Gastrocnemius medialis (tissue), 4 donors: ENCODE results near the gene PCCA. TPM values are rescaled to one million over a fixed set of nuclear protein-coding genes. Genes with fewer than 3 reads are reported as not detected.

Experiments
- ATAC-seq, 2 donors: fragments of 150-250 bp; one replicate each; pipeline ENCODE4 v1.9.1; 2016
- DNase-seq, 2 donors: peaks; one replicate each; pipeline ENCODE4 v3.0.0-alpha.2; 2019
- H3K27ac ChIP-seq, 4 donors: fragments of 200-600 bp; sonication (generic); 1 replicate in 1 of 4; 2 replicates in 3 of 4; pipeline ENCODE4 v1.5.1; 2016 to 2018; ENCODE audit warnings: mild to moderate bottlenecking in 2 of 4, moderate library complexity in 1 of 4
- H3K27me3 ChIP-seq, 3 donors: fragments of 200-600 bp; sonication (generic) in 2 of 3; 1 replicate in 1 of 3; 2 replicates in 2 of 3; pipeline versions ENCODE4 v1.5.1 to v1.6.0; 2016 to 2019; ENCODE audit warnings: mild to moderate bottlenecking in 1 of 3, moderate library complexity in 1 of 3
- H3K36me3 ChIP-seq, 2 donors: fragments of 200-600 bp; sonication (generic) in 1 of 2; one replicate each; pipeline ENCODE4 v1.5.1; 2017 to 2018
- H3K4me1 ChIP-seq, 2 donors: fragments of 200-600 bp; sonication (generic) in 1 of 2; one replicate each; pipeline ENCODE4 v1.5.1; 2016 to 2017; ENCODE audit warnings: mild to moderate bottlenecking in 2 of 2
- H3K4me3 ChIP-seq, 4 donors: fragments of 200-600 bp; sonication (generic) in 3 of 4; 1 replicate in 1 of 4; 2 replicates in 3 of 4; pipeline ENCODE4 v1.5.1; 2016 to 2019; ENCODE audit warnings: mild to moderate bottlenecking in 2 of 4
- H3K9me3 ChIP-seq, 3 donors: fragments of 200-600 bp; sonication (generic) in 2 of 3; 1 replicate in 1 of 3; 2 replicates in 2 of 3; pipeline ENCODE4 v1.5.1; 2016 to 2019
- POLR2A ChIP-seq, 2 donors: fragments of 450-650 bp; IDR thresholded peaks; one replicate each; pipeline ENCODE4 v1.6.1; 2017; ENCODE audit warnings: antibody characterized with exemption in 2 of 2, mild to moderate bottlenecking in 2 of 2, moderate library complexity in 2 of 2
- in situ Hi-C, 4 donors: fragments of 200-750 bp; cut with MboI; loops; one replicate each; pipeline versions ENCODE4 v1.15.0 to v1.8.0; 2017; ENCODE audit warnings: low sequenced_read_pairs in 4 of 4
- intact Hi-C: fragments of 100-400 bp; cut with DNase I; formaldehyde crosslinking; loops from one replicate; pipeline ENCODE4 v1.15.1; 2023; ENCODE audit warnings: low total_unique reads
- total RNA-seq, 4 donors: library from RNA; depleted of rRNA; stranded (reverse); fragments of >200 nt; gene quantifications; one replicate each; pipeline versions ENCODE4 v1.1.0 to v1.2.3, GENCODE V29; 2016
- TF ChIP-seq, protein P1 (sequence below), 5 experiments: fragments of 450-650 bp in 3 of 5; fragments of 200-600 bp in 2 of 5; sonication (generic) in 2 of 5; IDR thresholded peaks in 4 of 5; conservative IDR thresholded peaks in 1 of 5; 1 replicate in 4 of 5; 2 replicates in 1 of 5; pipeline ENCODE4 v1.5.1; 2016 to 2019; ENCODE audit warnings: antibody characterized with exemption in 5 of 5, mild to moderate bottlenecking in 3 of 5, moderate library complexity in 3 of 5

The PCCA gene
- total RNA-seq, 4 donors from 2014 or later = 7.5 to 19.5 (median 10.8) TPM

DNA sequence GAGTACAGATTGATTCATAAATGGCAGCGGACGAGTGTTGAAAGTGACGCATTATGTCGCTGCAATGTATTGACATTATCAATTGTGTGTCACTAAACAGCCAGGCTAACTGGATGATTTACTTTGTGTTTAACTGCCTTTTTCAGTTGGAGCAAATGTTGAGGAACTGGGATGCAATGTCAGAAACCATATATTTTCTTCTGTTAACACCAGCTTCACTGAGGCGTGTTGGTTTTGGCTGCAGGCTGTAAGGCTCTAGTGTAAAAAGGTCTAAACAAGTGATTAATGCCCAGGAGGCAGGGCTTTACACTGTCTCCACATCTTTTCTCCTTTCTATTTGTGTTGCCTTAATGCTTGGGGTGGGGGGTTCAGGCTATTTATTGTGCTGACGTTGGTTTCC is 419.6 kb downstream of the PCCA start:
- ATAC-seq = no peak

DNA sequence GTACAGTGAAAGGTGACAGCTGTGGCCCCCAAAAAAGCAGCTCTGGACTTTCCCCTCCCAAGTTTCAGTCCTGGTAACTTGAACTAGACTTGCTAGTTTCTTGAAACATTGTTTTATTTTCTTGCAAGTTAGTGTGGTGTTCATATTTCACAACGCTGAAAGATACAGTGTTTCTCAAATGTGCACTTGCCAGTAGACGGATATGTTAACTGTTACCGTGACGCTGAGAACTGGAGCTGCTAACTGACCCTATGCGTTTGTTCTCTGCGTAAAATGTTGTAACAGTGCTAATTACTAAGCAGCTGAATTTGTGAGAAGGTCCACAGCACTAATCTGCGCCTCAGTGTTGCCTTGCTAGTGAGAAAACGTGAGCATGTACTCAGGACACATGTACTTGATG is 420.1 kb downstream of the PCCA start:
- H3K4me1 ChIP-seq = no peaks in the 10 kb centered on the region
- no peaks in the 10 kb centered on the region for H3K36me3 ChIP-seq
- DNase-seq (no peak), ATAC-seq (no peak)
- no peak overlapping the region for H3K4me3 ChIP-seq
- intact Hi-C loops = no loop called here
- TF ChIP-seq POLR2A (IDR thresholded peaks at IDR 0.05) = no peak
- TF ChIP-seq, protein P1, sequence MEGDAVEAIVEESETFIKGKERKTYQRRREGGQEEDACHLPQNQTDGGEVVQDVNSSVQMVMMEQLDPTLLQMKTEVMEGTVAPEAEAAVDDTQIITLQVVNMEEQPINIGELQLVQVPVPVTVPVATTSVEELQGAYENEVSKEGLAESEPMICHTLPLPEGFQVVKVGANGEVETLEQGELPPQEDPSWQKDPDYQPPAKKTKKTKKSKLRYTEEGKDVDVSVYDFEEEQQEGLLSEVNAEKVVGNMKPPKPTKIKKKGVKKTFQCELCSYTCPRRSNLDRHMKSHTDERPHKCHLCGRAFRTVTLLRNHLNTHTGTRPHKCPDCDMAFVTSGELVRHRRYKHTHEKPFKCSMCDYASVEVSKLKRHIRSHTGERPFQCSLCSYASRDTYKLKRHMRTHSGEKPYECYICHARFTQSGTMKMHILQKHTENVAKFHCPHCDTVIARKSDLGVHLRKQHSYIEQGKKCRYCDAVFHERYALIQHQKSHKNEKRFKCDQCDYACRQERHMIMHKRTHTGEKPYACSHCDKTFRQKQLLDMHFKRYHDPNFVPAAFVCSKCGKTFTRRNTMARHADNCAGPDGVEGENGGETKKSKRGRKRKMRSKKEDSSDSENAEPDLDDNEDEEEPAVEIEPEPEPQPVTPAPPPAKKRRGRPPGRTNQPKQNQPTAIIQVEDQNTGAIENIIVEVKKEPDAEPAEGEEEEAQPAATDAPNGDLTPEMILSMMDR (IDR thresholded peaks at IDR 0.05 in 4 of 5, conservative IDR thresholded peaks at IDR 0.05 in 1 of 5) = no peak
- no peak overlapping the region for H3K27ac ChIP-seq
- no peaks in the 10 kb centered on the region for H3K9me3 ChIP-seq
- in situ Hi-C loops = loop anchor here in 3 of 4 donors (25.0 kb wide), 2 partner anchors 597 to 847 kb away; no protein-coding TSS in a partner anchor
- H3K27me3 ChIP-seq = no peaks in the 10 kb centered on the region

More for the DNA sequence above, 419.6 kb downstream of the PCCA start:
- H3K4me1 ChIP-seq = no peaks in the 10 kb centered on the region
- in situ Hi-C loops = loop anchor here in 3 of 4 donors (25.0 kb wide), 2 partner anchors 596 to 846 kb away; no protein-coding TSS in a partner anchor
- no peak for TF ChIP-seq POLR2A (IDR thresholded peaks at IDR 0.05)
- TF ChIP-seq, protein P1 (IDR thresholded peaks at IDR 0.05 in 4 of 5, conservative IDR thresholded peaks at IDR 0.05 in 1 of 5) = no peak
- intact Hi-C loops = no loop called here
- no peak for DNase-seq
- no peaks in the 10 kb centered on the region for H3K27me3 ChIP-seq
- no peak overlapping the region for H3K27ac ChIP-seq
- H3K9me3 ChIP-seq = no peaks in the 10 kb centered on the region
- no peaks in the 10 kb centered on the region for H3K36me3 ChIP-seq
- no peak overlapping the region for H3K4me3 ChIP-seq

DNA sequence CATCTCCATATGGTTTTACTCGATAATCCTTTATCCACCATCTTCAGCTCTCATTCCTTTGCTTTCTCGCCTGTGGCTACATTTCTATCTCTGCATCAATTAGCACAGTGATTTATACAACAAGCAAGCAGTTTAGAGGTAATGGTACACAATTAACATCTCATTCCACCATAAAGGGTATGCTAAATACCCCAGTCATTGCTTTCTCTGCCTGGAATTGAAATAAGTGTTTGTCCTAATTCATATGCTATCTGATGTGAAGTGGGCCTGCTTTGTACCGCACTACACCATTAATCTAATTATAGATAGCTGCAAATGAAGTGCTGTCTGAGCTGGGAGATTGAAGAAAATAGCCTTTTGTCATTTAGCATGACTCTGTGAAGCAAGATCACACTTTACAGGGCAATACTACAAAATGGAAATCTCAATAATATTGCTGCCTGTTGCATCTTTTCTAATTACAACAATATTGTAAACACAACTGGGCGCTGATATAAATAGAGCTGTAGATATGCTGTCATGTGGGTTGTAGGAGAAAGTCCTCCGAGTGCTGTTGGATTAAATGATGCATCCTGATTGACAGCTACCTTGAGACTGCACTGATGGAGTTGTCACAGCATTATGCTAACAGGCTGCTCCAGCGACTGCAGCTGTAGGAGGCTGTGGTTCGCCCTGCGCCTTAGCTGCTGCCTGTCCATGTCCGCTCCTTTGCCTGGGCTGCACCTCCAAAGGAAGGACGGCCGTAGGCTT is 421.5 kb downstream of the PCCA start:
- no peak for DNase-seq
- in situ Hi-C loops = loop anchor here (5.0 to 25.0 kb wide), 5 partner anchors 276 to 856 kb away; no protein-coding TSS in a partner anchor
- Histone ChIP-seq H3K36me3 (no peaks in the 10 kb centered on the region), H3K9me3 (no peaks in the 10 kb centered on the region), H3K4me3 (no peak overlapping the region), H3K27me3 (no peaks in the 10 kb centered on the region), H3K27ac (no peak overlapping the region), H3K4me1 (peaks cover 0 to 3% of the 10 kb centered on the region in 2 donors)
- no peak for TF ChIP-seq POLR2A (IDR thresholded peaks at IDR 0.05)
- intact Hi-C loops = loop anchor here (10.0 kb wide), 1 partner anchor 1066 kb away; no protein-coding TSS in a partner anchor
- ATAC-seq = no peak

DNA sequence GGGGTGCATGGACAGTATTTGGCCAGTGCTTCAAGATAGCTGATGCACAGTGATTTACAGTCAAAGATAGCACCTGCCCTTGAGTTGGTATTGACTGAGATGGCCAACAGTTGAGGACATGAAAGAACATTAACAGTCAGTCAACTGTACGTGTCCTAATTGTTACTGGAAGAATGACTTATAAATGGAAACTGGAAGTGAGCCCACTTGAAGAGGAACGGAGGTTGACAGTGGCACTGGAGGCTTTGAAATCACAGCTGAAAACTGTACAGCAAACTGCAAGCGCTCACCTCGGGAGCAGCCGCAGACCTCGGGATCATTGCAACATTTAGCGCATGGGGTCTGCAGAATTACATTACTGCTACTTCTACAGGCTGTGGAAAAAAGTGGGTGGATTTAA is 422.6 kb downstream of the PCCA start:
- in situ Hi-C loops = loop anchor here (5.0 to 25.0 kb wide), 5 partner anchors 277 to 857 kb away; no protein-coding TSS in a partner anchor

More for the DNA sequence above, 422.6 kb downstream of the PCCA start:
- intact Hi-C loops = loop anchor here (10.0 kb wide), 1 partner anchor 1067 kb away; no protein-coding TSS in a partner anchor
- Histone ChIP-seq H3K27ac (no peak overlapping the region), H3K4me3 (no peak overlapping the region), H3K27me3 (no peaks in the 10 kb centered on the region), H3K36me3 (no peaks in the 10 kb centered on the region), H3K4me1 (peaks cover 0 to 3% of the 10 kb centered on the region in 2 donors), H3K9me3 (no peaks in the 10 kb centered on the region)
- TF ChIP-seq POLR2A (IDR thresholded peaks at IDR 0.05) = no peak
- TF ChIP-seq, protein P1 (IDR thresholded peaks at IDR 0.05 in 4 of 5, conservative IDR thresholded peaks at IDR 0.05 in 1 of 5) = no peak
- ATAC-seq (no peak), DNase-seq (no peak)
